K562 (cell line): Measurements from ENCODE around the gene BRD3. TPM values are rescaled to one million over a fixed set of nuclear protein-coding genes. Genes with fewer than 3 reads are reported as not detected.
"Not testable (repeated sequence)": the region's sequence is repeated elsewhere in the genome, so short reads cannot be mapped to it uniquely, and the experiment has no call there.

Experiments
- ATAC-seq: fragments of 200-7000 bp; cut with Tn5 transposase; 3 replicates; pipeline ENCODE4 v1.9.1; 2020; ENCODE audit warnings: moderate library complexity
- BruUV-seq: library from RNA; stranded (reverse); fragments of 400-500 nt; replicated peaks from 2 replicates; lab custom pipeline; 2021; lab: Mats Ljungman, UMichigan
- CTCF ChIA-PET: fragments of 300-600 bp; formaldehyde crosslinking; extraction: SDS; loops from one replicate; lab custom pipeline; 2021; ENCODE audit warnings: low intra/inter-chr PET ratio; lab: Yijun Ruan, JAX
- POLR2A ChIA-PET: fragments of 300-600, 350-650 bp; sonication (Branson Sonifier 250); formaldehyde crosslinking; extraction: SDS; loops from one replicate; lab custom pipeline; 2021; ENCODE audit warnings: antibody characterized with exemption, inconsistent platforms; lab: Yijun Ruan, JAX
- DNase-seq, 4 experiments: peaks; one replicate each; pipeline versions ENCODE4 v3.0.0 to v3.0.0-alpha.2; 2011 to 2018; ENCODE audit warnings: low spot score in 3 of 4, mixed read lengths in 3 of 4; ENCODE audit errors: extremely low read depth in 1 of 4
- FAIRE-seq: peaks from 2 replicates; lab custom pipeline; 2011; peaks lifted over from hg19 to GRCh38; lab: Jason Lieb, UNC
- H2AFZ ChIP-seq: 2 replicates; pipeline ENCODE4 v1.6.0; 2011; ENCODE audit warnings: low read depth, low read length, control low read depth, inconsistent platforms
- H3K27ac ChIP-seq: fragments of 200-600 bp; 3 replicates; pipeline ENCODE4 v1.8.0; 2011; ENCODE audit warnings: low read depth, mild to moderate bottlenecking, control low read depth, inconsistent platforms, low read length, moderate library complexity, mixed read lengths; ENCODE audit errors: extremely low read depth
- H3K27me3 ChIP-seq, 2 experiments: fragments of 300-600 bp in 1 of 2; 2 replicates in 1 of 2; 3 replicates in 1 of 2; pipeline versions ENCODE4 v1.6.0 to v1.8.0; 2011; ENCODE audit warnings: inconsistent platforms in 2 of 2, low read length in 2 of 2, mild to moderate bottlenecking in 1 of 2, mixed read lengths in 1 of 2, moderate library complexity in 1 of 2; ENCODE audit not compliant: control insufficient read depth in 2 of 2, insufficient read depth in 2 of 2
- H3K36me3 ChIP-seq: fragments of 300-600 bp; 3 replicates; pipeline ENCODE4 v1.8.0; 2011; ENCODE audit warnings: mild to moderate bottlenecking, low read length, inconsistent platforms; ENCODE audit not compliant: control insufficient read depth, insufficient read depth
- H3K4me1 ChIP-seq, 2 experiments: fragments of 200-600 bp in 1 of 2; replicated peaks in 1 of 2; 2 replicates in 1 of 2; 3 replicates in 1 of 2; pipeline versions ENCODE4 v1.5.1 to v1.8.0; 2011; ENCODE audit warnings: inconsistent platforms in 2 of 2, low read length in 2 of 2, mild to moderate bottlenecking in 1 of 2, mixed read lengths in 1 of 2, moderate library complexity in 1 of 2; ENCODE audit not compliant: control insufficient read depth in 2 of 2, insufficient read depth in 2 of 2
- H3K4me2 ChIP-seq: 2 replicates; pipeline ENCODE4 v1.6.1; 2011; ENCODE audit warnings: low read length, control low read depth, inconsistent platforms, mixed read lengths; ENCODE audit not compliant: insufficient read depth
- H3K4me3 ChIP-seq: fragments of 200-600 bp; sonication (generic), shearing (Covaris generic); 2 replicates; pipeline ENCODE4 v1.5.1; 2016; ENCODE audit warnings: control low read depth, inconsistent platforms
- H3K79me2 ChIP-seq: fragments of 200-600 bp; 3 replicates; pipeline ENCODE4 v1.8.0; 2011; ENCODE audit warnings: low read length, inconsistent platforms; ENCODE audit not compliant: control insufficient read depth, insufficient read depth
- H3K9ac ChIP-seq, 2 experiments: 2 replicates each; pipeline versions ENCODE4 v1.6.0 to v1.6.1; 2011; ENCODE audit warnings: low read depth in 2 of 2, low read length in 2 of 2, control low read depth in 1 of 2, inconsistent platforms in 1 of 2, mild to moderate bottlenecking in 1 of 2, mixed read lengths in 1 of 2; ENCODE audit not compliant: insufficient read depth in 1 of 2
- H3K9me1 ChIP-seq: one replicate; pipeline ENCODE4 v1.6.0; 2011; ENCODE audit warnings: inconsistent platforms, mild to moderate bottlenecking, low read length, moderate library complexity; ENCODE audit not compliant: control insufficient read depth, insufficient read depth
- H3K9me3 ChIP-seq: replicated peaks from 2 replicates; pipeline ENCODE4 v1.5.1; 2011; ENCODE audit warnings: low read depth, low read length, inconsistent platforms; ENCODE audit not compliant: control insufficient read depth, insufficient read depth
- H4K20me1 ChIP-seq: replicated peaks from 2 replicates; pipeline ENCODE4 v1.6.1; 2011; ENCODE audit warnings: low read length, inconsistent platforms, mixed read lengths; ENCODE audit not compliant: control insufficient read depth, insufficient read depth
- BCOR ChIP-seq: fragments of 450-650 bp; IDR thresholded peaks from 2 replicates; pipeline ENCODE4 v1.6.1; 2016
- ETS1 ChIP-seq: conservative IDR thresholded peaks from 2 replicates; pipeline ENCODE4 v1.6.1; 2011; ENCODE audit warnings: low read depth, mild to moderate bottlenecking, low read length; ENCODE audit not compliant: control insufficient read depth
- GMEB1 ChIP-seq: fragments of 250-450 bp; sonication (Bioruptor Pico); IDR thresholded peaks from 2 replicates; pipeline ENCODE4 v1.4.0; 2020; ENCODE audit warnings: mild to moderate bottlenecking
- NRF1 ChIP-seq, 2 experiments: fragments of 450-650 bp; IDR thresholded peaks in 1 of 2; conservative IDR thresholded peaks in 1 of 2; 2 replicates each; pipeline ENCODE4 v1.6.1; 2014; ENCODE audit warnings: mild to moderate bottlenecking in 2 of 2
- TGIF2 ChIP-seq: sonication (generic); formaldehyde crosslinking; IDR thresholded peaks from 2 replicates; pipeline ENCODE4 v1.8.1; 2022; ENCODE audit warnings: mild to moderate bottlenecking, missing genetic modification reagents, moderate library complexity
- THRB ChIP-seq: fragments of 450-650 bp; formaldehyde crosslinking; conservative IDR thresholded peaks from 2 replicates; pipeline ENCODE4 v1.4.0; 2022; ENCODE audit warnings: mild to moderate bottlenecking, missing genetic modification characterization
- ZNF121 ChIP-seq: sonication (generic); formaldehyde crosslinking; conservative IDR thresholded peaks from 2 replicates; pipeline ENCODE4 v1.8.0; 2022; ENCODE audit warnings: missing genetic modification reagents
- ZNF384 ChIP-seq: IDR thresholded peaks from 2 replicates; pipeline ENCODE4 v1.6.1; 2012; ENCODE audit warnings: low read depth, low read length, improper control_type of control experiment
- ZNF778 ChIP-seq: fragments of 450-650 bp; formaldehyde crosslinking; IDR thresholded peaks from 2 replicates; pipeline ENCODE4 v1.4.0; 2020; ENCODE audit warnings: mild to moderate bottlenecking, moderate library complexity
- WGBS: fragments of 100-300 bp; shearing (Covaris generic); methylation state at CpG from one replicate; pipeline ENCODE4 v1.1.6; 2016; ENCODE audit warnings: low coverage, mixed read lengths; ENCODE audit not compliant: insufficient coverage; ENCODE audit errors: missing lambda C conversion rate; 5-methylcytosine and 5-hydroxymethylcytosine counted together
- in situ Hi-C: fragments of 300-500 bp; cut with MboI; formaldehyde crosslinking; loops from 4 replicates; pipeline ENCODE4 v1.15.0; 2018; ENCODE audit warnings: inconsistent platforms, mixed read lengths
- intact Hi-C: fragments of 100-400 bp; cut with micrococcal nuclease; formaldehyde crosslinking; loops from 2 replicates; pipeline ENCODE4 v1.14.2; 2022
- polyA plus RNA-seq, 8 experiments: library from polyadenylated mRNA; depleted of rRNA in 4 of 8; stranded (reverse) in 5 of 8; unstranded in 3 of 8; fragments of >200 nt; fragmentation: Nextera tagmentation in 2 of 8; fragmentation: Illumina TruSeq in 1 of 8; extraction: Ambion mirVana in 2 of 8; extraction: Trizol in 1 of 8; gene quantifications; 2 replicates each; pipeline versions ENCODE4 v1.2.1 to v1.2.3, GENCODE V29; 2011 to 2014; ENCODE audit warnings: inconsistent platforms in 1 of 8, missing spikeins in 1 of 8
- total RNA-seq, 7 experiments: library from RNA; depleted of rRNA in 6 of 7; stranded (reverse); fragments of >200 nt in 6 of 7; fragmentation: Illumina TruSeq in 2 of 7; extraction: Trizol in 2 of 7; gene quantifications; 2 replicates each; pipeline versions ENCODE4 v1.2.1 to v1.2.3, GENCODE V29; 2011 to 2021; ENCODE audit warnings: low replicate concordance in 1 of 7

Gene BRD3
- total and polyA plus RNA-seq, 9 of the 15 experiments (the other 6 are each of a cell fraction or from before 2014, with no cell fraction given): 0.82 to 37.1 (median 4.2) TPM

GRCh38 chr9:134072683-134073082, 4.9 kb upstream of the BRD3 start:
- H3K4me2 ChIP-seq, CTCF ChIA-PET, in situ Hi-C loops, H3K79me2 ChIP-seq, H3K9ac ChIP-seq, H3K9me1 ChIP-seq, H3K9me3 ChIP-seq, H2AFZ ChIP-seq, DNase-seq, FAIRE-seq, BruUV-seq, intact Hi-C loops, H3K36me3 ChIP-seq, ATAC-seq, H3K4me1 ChIP-seq, H3K4me3 ChIP-seq, H3K27ac ChIP-seq, H4K20me1 ChIP-seq: not testable (repeated sequence)
- peaks cover 38 to 55% of the 10 kb centered on the region in 2 experiments for H3K27me3 ChIP-seq
- 5% methylated on average over 7 of the region's 7 CpGs for WGBS
- POLR2A ChIA-PET: interaction anchor here (0.5 to 0.7 kb wide), 2 partner anchors 12 to 25 kb away, joined by 3 read pairs; no protein-coding TSS in a partner anchor
- TF ChIP-seq BCOR (peak; percentile 52; the same call in 1 of the 2 replicates), ZNF121 (CRISPR knock-in tag) (peak; percentile 57)

- CTCF ChIA-PET: no interaction called here
- POLR2A ChIA-PET: interaction anchor here (0.7 kb wide), 1 partner anchor 14 kb away, joined by 3 read pairs; no protein-coding TSS in a partner anchor
- Histone ChIP-seq H3K4me3 (no peak overlapping the region), H2AFZ (no peak overlapping the region), H3K79me2 (peaks cover 13% of the 10 kb centered on the region), H4K20me1 (0 out of 2 replicates have a peak, but pooled peaks cover 3% of the 10 kb centered on the region), H3K27me3 (peaks cover 38 to 55% of the 10 kb centered on the region in 2 experiments), H3K36me3 (no peaks in the 10 kb centered on the region), H3K9me3 (no peaks in the 10 kb centered on the region), H3K27ac (no peak overlapping the region), H3K4me1 (peaks cover 8 to 18% of the 10 kb centered on the region in 2 experiments; a peak in 4 of 5 replicates), H3K9me1 (no peaks in the 10 kb centered on the region), H3K4me2 (no peak overlapping the region), H3K9ac (no peak overlapping the region)
- intact Hi-C loops (no loop called here), in situ Hi-C loops (no loop called here)
- 13% methylated on average over 12 of the region's 12 CpGs for WGBS
- BruUV-seq: no TSS peak
- FAIRE-seq (no peak), ATAC-seq (no peak), DNase-seq (no peak)
- TF ChIP-seq ZNF384 (no peak), GMEB1 (no peak), THRB (no peak), TGIF2 (CRISPR knock-in tag) (no peak), ETS1 (no peak), ZNF778 (CRISPR knock-in tag) (no peak), NRF1 (conservative IDR thresholded peaks at IDR 0.05 in 1 of 2, IDR thresholded peaks at IDR 0.05 in 1 of 2) (no peak)
Observed at GRCh38 chr9:134071149-134071548, 3.3 kb upstream of the BRD3 start.
